Thyroid gland (tissue), 4 donors: Measurements from ENCODE around the gene PIM3.

Experiments used
- POLR2A ChIP-seq, 2 donors: fragments of 450-650 bp; IDR thresholded peaks; one replicate each; pipeline ENCODE4 v1.6.1; 2017; ENCODE audit warnings: antibody characterized with exemption in 2 of 2, mild to moderate bottlenecking in 2 of 2, moderate library complexity in 1 of 2
- TF ChIP-seq, protein P1 (sequence below), 6 experiments: fragments of 200-600 bp in 3 of 6; fragments of 450-650 bp in 3 of 6; sonication (generic) in 3 of 6; IDR thresholded peaks; one replicate each; pipeline ENCODE4 v1.5.1; 2016 to 2019; ENCODE audit warnings: antibody characterized with exemption in 6 of 6, mild to moderate bottlenecking in 2 of 6, inconsistent platforms in 1 of 6, moderate library complexity in 1 of 6

DNA sequence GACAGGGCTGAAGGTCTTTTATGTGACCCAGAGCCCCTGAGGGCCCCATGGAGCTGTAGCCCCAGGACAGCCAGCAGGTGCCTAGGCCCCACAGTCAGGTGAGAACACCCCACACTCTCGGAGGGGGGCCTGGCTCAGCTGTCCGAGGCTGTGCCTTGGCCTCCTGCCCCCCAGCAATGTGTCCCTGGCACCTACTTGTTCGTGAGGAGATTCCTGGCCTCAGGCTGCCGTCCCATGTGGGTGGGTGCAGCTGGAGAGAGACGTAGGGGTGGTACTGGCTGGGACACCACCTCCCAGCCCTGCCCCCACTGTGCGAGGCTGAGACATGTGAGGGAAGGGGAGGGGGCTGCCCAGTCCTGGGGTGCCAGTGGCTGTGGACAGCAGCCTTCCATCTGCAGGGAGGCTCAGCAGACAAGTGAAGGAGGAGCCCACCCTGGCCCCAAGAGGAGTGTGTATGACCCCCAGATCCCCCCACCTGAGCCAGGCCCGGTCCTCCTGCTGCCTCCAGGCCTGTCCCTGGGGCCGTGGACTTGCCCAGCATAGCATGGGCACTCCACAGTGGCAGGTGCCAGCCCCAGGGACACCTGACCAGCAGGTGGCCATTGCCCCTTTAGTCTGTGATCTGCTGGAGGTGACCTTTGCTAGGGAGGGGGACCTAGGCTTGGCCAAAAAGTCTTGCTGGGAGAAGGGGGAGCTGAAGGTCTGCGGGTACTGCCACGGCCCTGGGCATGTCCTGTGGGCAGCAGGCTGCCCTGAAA, 35.0 kb downstream of the PIM3 start:
- TF ChIP-seq, protein P1, sequence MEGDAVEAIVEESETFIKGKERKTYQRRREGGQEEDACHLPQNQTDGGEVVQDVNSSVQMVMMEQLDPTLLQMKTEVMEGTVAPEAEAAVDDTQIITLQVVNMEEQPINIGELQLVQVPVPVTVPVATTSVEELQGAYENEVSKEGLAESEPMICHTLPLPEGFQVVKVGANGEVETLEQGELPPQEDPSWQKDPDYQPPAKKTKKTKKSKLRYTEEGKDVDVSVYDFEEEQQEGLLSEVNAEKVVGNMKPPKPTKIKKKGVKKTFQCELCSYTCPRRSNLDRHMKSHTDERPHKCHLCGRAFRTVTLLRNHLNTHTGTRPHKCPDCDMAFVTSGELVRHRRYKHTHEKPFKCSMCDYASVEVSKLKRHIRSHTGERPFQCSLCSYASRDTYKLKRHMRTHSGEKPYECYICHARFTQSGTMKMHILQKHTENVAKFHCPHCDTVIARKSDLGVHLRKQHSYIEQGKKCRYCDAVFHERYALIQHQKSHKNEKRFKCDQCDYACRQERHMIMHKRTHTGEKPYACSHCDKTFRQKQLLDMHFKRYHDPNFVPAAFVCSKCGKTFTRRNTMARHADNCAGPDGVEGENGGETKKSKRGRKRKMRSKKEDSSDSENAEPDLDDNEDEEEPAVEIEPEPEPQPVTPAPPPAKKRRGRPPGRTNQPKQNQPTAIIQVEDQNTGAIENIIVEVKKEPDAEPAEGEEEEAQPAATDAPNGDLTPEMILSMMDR (IDR thresholded peaks at IDR 0.05), result no peak
- no peak for TF ChIP-seq POLR2A (IDR thresholded peaks at IDR 0.05)
